Epithelial cell of proximal tubule (primary cell): Measurements from ENCODE around the gene CAMK2D. TPM values are rescaled to one million over a fixed set of nuclear protein-coding genes. Genes with fewer than 3 reads are reported as not detected.

Experiments used
- DNase-seq: peaks from one replicate; pipeline ENCODE4 v3.0.0-alpha.2; 2011; ENCODE audit warnings: low read depth
- H3K4me3 ChIP-seq: 2 replicates; pipeline ENCODE4 v1.5.1; 2011; ENCODE audit warnings: low read depth, mild to moderate bottlenecking, low read length
- total RNA-seq: library from RNA; depleted of rRNA; stranded (reverse); fragments of >200 nt; gene quantifications from 2 replicates; pipeline ENCODE4 v1.2.3, GENCODE V29; 2015
- TF ChIP-seq, protein P1 (sequence below): conservative IDR thresholded peaks from 2 replicates; pipeline ENCODE4 v1.5.1; 2012; ENCODE audit warnings: low read depth, mild to moderate bottlenecking, low read length

Gene CAMK2D
- total RNA-seq, 1 donor from 2014 or later, result 42.2 TPM

DNA sequence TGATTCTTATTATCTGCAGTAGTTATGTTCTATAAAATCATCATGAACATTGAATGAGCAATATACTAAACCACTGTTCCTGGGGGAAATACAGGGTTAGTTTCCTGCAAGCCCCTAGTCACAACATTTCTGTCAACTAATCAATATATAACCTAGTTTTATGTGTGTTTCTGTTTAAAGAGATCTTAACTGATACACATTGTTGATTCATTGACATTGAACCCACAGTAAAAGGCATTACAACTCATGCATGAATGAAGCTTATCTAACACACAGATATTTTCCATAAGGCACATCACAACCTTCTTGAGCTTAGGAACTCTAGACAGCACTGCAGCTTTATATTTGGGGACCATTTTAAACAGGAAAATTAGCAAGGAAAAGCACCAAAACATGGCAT, 134.2 kb downstream of the CAMK2D start:
- TF ChIP-seq, protein P1, sequence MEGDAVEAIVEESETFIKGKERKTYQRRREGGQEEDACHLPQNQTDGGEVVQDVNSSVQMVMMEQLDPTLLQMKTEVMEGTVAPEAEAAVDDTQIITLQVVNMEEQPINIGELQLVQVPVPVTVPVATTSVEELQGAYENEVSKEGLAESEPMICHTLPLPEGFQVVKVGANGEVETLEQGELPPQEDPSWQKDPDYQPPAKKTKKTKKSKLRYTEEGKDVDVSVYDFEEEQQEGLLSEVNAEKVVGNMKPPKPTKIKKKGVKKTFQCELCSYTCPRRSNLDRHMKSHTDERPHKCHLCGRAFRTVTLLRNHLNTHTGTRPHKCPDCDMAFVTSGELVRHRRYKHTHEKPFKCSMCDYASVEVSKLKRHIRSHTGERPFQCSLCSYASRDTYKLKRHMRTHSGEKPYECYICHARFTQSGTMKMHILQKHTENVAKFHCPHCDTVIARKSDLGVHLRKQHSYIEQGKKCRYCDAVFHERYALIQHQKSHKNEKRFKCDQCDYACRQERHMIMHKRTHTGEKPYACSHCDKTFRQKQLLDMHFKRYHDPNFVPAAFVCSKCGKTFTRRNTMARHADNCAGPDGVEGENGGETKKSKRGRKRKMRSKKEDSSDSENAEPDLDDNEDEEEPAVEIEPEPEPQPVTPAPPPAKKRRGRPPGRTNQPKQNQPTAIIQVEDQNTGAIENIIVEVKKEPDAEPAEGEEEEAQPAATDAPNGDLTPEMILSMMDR, result no peak
- DNase-seq, result no peak
- H3K4me3 ChIP-seq, result no peak overlapping the region

DNA sequence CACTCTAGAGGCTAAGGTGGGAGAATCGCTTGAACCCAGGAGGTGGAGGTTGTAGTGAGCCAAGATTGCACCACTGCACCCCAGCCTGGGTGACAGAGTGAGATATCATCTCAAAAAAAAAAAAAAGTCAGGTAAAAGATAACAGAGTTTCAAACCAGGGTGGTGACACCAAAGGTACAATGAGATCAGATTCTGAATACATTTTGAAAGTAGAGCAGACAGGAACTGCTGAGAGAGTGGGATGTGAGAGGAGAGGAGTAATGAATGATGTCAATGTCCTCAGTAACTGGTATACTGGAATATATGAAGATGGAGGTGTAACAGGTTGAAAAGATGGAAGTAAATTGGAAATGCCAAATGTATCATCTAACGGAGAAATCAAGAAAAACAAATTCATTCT, 135.6 kb downstream of the CAMK2D start:
- DNase-seq, result no peak
- TF ChIP-seq, protein P1, result no peak
- H3K4me3 ChIP-seq, result no peak overlapping the region

DNA sequence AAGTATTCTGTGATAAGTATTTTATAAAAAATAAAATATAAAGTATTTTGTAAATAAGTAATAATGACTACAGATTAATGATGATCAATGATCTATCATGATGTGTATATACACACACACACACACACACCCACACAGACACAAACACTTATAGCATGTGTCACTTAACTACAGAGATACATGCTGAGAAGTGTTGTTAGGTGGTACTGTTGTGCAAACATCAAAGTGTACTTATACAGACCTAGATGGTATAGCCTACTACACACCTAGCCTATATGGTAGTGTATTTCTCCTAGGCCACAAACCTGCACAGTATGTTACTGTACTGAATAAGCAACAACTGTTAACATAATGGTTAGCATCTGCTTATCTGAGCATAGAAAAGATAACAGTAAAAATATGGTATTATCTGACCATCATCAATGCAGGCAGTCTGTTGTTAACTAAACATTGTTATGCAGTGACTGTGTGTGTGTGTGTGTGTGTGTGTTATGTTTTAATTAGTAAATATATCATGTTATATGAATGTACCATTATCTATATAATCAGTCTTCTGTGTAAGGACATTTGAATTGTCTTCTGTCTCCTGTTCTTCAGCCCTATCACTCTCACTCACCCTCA, 138.2 kb downstream of the CAMK2D start:
- TF ChIP-seq, protein P1, result no peak
- H3K4me3 ChIP-seq, result no peak overlapping the region
- DNase-seq, result no peak

DNA sequence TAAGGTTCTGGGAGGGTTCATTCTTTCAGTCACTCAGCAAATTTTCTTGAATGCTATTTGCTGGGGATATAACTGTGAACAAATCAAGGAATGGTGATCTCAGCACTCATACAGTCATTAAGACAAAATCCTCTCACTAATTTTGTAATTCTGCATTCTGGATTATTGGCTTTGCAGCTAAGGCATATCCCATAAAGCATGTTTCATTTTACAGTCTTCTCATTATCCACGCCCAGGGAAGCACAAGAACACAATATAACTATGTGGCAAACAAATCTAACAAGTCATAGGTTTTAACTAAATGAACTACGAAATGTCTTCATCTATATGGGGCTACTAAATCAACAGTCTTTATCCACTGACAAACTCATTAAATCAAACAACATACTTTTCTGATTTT, 139.9 kb downstream of the CAMK2D start:
- DNase-seq, result no peak
- H3K4me3 ChIP-seq, result no peak overlapping the region
- TF ChIP-seq, protein P1, result no peak

DNA sequence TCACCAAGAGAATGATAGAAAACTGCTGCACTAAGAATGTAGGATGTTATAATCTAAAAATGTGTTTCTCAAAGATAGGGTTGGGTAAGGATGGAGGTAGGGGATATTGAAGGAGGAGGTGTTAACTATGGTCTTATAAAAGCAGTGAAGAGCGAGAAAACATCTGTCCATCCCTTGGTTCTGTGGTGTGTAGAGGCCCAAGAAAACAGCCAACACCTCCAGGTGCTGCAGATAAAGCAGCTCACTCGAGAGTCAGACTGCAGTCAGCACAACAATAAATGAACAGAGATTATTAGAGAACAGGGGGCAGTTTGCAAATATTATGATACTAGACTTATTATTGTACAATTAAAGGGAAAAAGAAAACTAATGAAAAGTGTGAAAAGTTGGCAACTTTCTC, 141.5 kb downstream of the CAMK2D start:
- no peak for DNase-seq
- TF ChIP-seq, protein P1, result no peak
- no peak overlapping the region for H3K4me3 ChIP-seq

DNA sequence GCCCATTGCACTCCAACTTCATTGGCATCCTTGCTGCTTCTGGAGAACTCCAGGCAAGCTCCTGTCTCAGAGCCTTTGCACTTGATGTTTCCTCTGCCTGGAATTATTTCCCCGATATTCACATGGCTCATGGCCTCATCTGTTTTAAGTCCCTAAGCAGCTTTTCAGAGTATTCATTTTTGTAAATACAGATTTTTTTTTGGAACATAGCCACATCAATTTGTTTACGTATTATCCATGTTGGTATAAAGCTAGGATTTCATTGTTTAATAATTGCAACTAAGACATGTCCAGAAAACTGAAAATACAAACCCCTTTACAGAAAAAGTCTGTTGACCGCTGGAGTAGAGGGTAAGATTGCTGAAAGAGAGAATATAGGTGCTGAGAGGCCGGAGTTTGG, 142.0 kb downstream of the CAMK2D start:
- TF ChIP-seq, protein P1, result no peak
- DNase-seq, result no peak
- H3K4me3 ChIP-seq, result no peak overlapping the region

DNA sequence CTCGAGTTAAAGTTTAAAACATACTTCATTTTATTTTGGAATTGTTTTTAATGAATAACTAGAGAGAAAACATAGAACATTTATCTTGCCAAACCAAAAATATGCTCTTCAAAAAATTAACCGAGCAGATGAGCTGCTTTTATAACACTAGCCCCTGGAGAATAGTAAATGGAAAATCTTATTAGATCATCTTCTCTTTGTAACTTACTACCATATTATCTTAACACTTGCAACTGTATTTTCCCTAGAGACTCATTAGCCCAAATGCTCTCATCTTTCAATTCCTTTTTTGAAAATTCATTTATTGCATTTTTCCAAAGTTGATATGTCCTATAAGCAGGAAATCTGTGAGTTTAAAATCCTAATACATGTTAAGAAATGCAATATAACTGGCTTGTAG, 143.3 kb downstream of the CAMK2D start:
- no peak overlapping the region for H3K4me3 ChIP-seq
- TF ChIP-seq, protein P1, result no peak
- no peak for DNase-seq
